ENCODE results near the gene DNAAF2. TPM values are rescaled to one million over a fixed set of nuclear protein-coding genes. Genes with fewer than 3 reads are reported as not detected.

Gene DNAAF2
- total and polyA plus RNA-seq, 2 of the 13 experiments (the other 11 are each of a cell fraction or from before 2014, with no cell fraction given) = 6.1 to 13.6 TPM

GRCh38 chr14:49620182-49621113, 14.6 kb downstream of the DNAAF2 start, which contains the start of the genes MGAT2 and RPL36AL (continued):
- TF ChIP-seq ZBTB33 (CRISPR knock-in tag; IDR thresholded peaks at IDR 0.05) (no peak), ZNF766 (CRISPR knock-in tag; IDR thresholded peaks at IDR 0.05; ENCODE audit: borderline replicate concordance) (no peak), ZNF17 (CRISPR knock-in tag; IDR thresholded peaks at IDR 0.05) (0 out of 2 replicates have a peak, but pooled peaks have one; percentile 37), DPF2 (CRISPR knock-in tag; IDR thresholded peaks at IDR 0.05; ENCODE audit: borderline replicate concordance, low read depth) (no peak), ZNF232 (CRISPR knock-in tag; IDR thresholded peaks at IDR 0.05; ENCODE audit: borderline replicate concordance) (no peak), ZNF670 (CRISPR knock-in tag; IDR thresholded peaks at IDR 0.05; ENCODE audit: borderline replicate concordance) (0 out of 2 replicates have a peak, but pooled peaks have one; percentile 52), KLF9 (CRISPR knock-in tag; IDR thresholded peaks at IDR 0.05; ENCODE audit: low read depth) (no peak), ZNF383 (CRISPR knock-in tag; IDR thresholded peaks at IDR 0.05; ENCODE audit: borderline replicate concordance) (no peak), ZMYM4 (CRISPR knock-in tag; IDR thresholded peaks at IDR 0.05) (no peak; the same call in 1 of the 2 replicates), ZNF224 (CRISPR knock-in tag; IDR thresholded peaks at IDR 0.05) (peak; percentile 39; the same call in 1 of the 2 replicates), TMF1 (CRISPR knock-in tag; IDR thresholded peaks at IDR 0.05; ENCODE audit: low read depth) (peak; percentile 81; the same call in 1 of the 2 replicates), DR1 (CRISPR knock-in tag; IDR thresholded peaks at IDR 0.05) (peak; percentile 78; the same call in 1 of the 2 replicates), RBM39 (IDR thresholded peaks at IDR 0.05; ENCODE audit: low read depth, low read length, poor library complexity, severe bottlenecking) (peak; percentile 57), TARDBP (CRISPR knock-in tag; IDR thresholded peaks at IDR 0.05) (peak; percentile 49; the same call in 1 of the 2 replicates), CENPX (CRISPR knock-in tag; IDR thresholded peaks at IDR 0.05) (no peak)
- TF ChIP-seq, protein P1, sequence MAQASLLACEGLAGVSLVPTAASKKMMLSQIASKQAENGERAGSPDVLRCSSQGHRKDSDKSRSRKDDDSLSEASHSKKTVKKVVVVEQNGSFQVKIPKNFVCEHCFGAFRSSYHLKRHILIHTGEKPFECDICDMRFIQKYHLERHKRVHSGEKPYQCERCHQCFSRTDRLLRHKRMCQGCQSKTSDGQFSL (CRISPR knock-in tag; IDR thresholded peaks at IDR 0.05) = no peak
- TF ChIP-seq, protein P2, sequence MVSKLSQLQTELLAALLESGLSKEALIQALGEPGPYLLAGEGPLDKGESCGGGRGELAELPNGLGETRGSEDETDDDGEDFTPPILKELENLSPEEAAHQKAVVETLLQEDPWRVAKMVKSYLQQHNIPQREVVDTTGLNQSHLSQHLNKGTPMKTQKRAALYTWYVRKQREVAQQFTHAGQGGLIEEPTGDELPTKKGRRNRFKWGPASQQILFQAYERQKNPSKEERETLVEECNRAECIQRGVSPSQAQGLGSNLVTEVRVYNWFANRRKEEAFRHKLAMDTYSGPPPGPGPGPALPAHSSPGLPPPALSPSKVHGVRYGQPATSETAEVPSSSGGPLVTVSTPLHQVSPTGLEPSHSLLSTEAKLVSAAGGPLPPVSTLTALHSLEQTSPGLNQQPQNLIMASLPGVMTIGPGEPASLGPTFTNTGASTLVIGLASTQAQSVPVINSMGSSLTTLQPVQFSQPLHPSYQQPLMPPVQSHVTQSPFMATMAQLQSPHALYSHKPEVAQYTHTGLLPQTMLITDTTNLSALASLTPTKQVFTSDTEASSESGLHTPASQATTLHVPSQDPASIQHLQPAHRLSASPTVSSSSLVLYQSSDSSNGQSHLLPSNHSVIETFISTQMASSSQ (IDR thresholded peaks at IDR 0.05; ENCODE audit: low read depth) = no peak
- TF ChIP-seq, protein P2 (CRISPR knock-in tag; IDR thresholded peaks at IDR 0.05; ENCODE audit: borderline replicate concordance) = no peak; the same call in 1 of the 2 replicates
- TF ChIP-seq, protein P3, sequence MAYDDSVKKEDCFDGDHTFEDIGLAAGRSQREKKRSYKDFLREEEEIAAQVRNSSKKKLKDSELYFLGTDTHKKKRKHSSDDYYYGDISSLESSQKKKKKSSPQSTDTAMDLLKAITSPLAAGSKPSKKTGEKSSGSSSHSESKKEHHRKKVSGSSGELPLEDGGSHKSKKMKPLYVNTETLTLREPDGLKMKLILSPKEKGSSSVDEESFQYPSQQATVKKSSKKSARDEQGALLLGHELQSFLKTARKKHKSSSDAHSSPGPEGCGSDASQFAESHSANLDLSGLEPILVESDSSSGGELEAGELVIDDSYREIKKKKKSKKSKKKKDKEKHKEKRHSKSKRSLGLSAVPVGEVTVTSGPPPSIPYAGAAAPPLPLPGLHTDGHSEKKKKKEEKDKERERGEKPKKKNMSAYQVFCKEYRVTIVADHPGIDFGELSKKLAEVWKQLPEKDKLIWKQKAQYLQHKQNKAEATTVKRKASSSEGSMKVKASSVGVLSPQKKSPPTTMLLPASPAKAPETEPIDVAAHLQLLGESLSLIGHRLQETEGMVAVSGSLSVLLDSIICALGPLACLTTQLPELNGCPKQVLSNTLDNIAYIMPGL (CRISPR knock-in tag; IDR thresholded peaks at IDR 0.05; ENCODE audit: borderline replicate concordance in 1 of 2, low read depth in 1 of 2) = peak; percentile 42 to 80
